SU-DHL-6 (cell line): ENCODE results near the gene NUMB.

Experiments
- CTCF ChIP-seq: fragments of 200-600 bp; sonication (generic); IDR thresholded peaks from one replicate; pipeline ENCODE4 v1.5.1; 2017; ENCODE audit warnings: antibody characterized with exemption, mild to moderate bottlenecking, low read length, moderate library complexity; ENCODE audit not compliant: insufficient read depth, poor library complexity, severe bottlenecking
- EZH2phosphoT487 ChIP-seq: fragments of 200-600 bp; sonication (generic), shearing (Covaris generic); conservative IDR thresholded peaks from 2 replicates; pipeline ENCODE4 v1.6.1; 2018; ENCODE audit warnings: mild to moderate bottlenecking, antibody characterized with exemption, low read length, moderate library complexity, mixed read lengths

- TF ChIP-seq CTCF (no peak), EZH2phosphoT487 (no peak)
These were observed 174.6 kb downstream of the NUMB start for GRCh38 chr14:73283608-73284379.
